GM18517 (cell line): ENCODE measurements around the gene PCCA.

Experiments used
- ATAC-seq: cut with Tn5 transposase; IDR thresholded peaks from one replicate; pipeline ENCODE4 v1.9.1; 2021; ENCODE audit warnings: mild to moderate bottlenecking, moderate library complexity; ENCODE audit not compliant: unreplicated experiment

The PCCA gene

DNA sequence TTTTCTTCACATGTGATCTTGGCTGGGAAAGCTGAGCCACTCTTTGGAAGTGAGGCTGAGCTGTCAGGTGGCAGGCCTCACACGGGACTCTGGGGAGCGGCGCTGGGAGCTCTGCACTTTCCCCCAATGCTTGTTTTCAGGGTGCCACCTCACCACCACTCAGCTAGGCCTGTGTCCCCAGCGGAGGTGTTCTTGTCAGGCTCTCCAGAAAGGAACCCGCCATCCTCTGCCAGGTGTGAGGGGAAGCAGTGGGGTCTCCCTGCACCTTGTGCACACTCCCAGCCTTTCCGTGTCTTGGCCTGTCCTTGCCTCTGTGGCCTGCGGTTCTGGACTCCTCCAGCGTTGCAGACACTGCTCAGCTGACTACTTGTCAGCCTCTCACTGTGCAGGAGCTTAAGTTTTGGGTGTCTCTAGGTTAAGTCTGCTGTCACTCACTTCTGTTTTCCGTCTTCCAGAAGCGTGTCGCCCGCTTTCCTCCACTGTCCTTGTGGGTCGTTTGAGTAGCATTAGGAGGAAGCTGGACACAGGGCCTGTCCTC is 447.8 kb downstream of the PCCA start:
- no peak for ATAC-seq

DNA sequence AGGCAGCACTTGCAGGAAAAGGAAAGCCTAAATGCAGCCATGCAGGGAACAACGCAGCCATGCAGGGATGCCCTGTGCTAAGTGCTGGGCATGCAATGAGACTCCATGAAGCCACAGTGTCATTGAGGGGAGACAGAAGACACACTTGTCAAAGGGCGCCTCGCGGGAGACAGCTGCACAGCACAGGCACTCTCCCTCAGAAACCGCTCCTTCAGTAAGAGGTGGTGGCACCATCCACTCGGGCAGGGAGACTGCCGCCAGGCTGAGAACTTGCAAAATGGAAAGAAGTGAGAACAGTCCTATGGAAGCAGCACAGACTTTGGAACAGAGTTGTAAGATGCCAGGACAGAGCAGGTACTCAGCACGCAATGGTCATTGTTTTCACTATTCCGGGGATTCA is 448.6 kb downstream of the PCCA start:
- no peak for ATAC-seq

DNA sequence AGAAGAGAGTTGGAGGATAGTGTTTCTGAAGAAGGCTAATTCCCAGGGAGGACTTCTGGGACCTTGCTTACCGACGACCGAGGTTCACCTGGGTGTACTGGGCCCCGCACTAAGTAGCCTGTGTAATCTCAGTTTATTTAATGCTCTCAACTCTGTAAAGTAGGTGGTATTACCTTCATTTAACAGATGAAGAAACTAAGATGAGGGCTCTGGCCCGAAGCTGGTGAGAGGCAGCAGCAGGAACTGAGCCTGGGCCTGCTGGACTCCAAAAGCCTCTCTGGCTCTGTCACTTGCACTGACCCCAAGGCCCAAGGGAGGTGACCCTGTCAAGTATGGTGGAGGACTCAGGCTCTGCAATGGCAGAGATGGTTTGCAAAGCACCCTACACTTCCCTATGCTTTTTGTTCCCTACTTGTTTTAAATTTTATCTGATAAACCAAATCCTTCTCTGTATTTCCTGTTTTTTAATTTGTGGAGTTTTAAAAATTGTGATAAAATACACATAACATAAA is 449.1 kb downstream of the PCCA start:
- no peak for ATAC-seq

DNA sequence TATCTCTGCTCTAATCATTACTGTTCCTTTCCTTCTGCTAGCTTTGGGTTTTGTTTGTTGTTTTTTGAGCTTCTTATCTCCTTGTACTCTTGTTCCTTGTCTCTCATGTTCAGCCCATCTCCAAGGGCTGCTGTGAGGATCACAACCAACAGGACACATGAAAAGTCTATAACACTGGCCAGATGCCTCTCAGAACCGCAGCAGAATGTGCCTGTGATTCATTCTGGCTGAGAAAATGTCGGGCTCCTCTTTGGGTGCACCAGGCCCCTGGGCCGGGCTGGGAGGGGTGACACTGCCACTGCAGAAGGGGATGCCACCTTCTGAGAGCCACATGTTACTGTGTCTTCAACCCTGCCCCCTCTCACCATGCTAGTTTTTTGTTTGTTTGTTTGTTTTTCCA is 451.7 kb downstream of the PCCA start:
- no peak for ATAC-seq

DNA sequence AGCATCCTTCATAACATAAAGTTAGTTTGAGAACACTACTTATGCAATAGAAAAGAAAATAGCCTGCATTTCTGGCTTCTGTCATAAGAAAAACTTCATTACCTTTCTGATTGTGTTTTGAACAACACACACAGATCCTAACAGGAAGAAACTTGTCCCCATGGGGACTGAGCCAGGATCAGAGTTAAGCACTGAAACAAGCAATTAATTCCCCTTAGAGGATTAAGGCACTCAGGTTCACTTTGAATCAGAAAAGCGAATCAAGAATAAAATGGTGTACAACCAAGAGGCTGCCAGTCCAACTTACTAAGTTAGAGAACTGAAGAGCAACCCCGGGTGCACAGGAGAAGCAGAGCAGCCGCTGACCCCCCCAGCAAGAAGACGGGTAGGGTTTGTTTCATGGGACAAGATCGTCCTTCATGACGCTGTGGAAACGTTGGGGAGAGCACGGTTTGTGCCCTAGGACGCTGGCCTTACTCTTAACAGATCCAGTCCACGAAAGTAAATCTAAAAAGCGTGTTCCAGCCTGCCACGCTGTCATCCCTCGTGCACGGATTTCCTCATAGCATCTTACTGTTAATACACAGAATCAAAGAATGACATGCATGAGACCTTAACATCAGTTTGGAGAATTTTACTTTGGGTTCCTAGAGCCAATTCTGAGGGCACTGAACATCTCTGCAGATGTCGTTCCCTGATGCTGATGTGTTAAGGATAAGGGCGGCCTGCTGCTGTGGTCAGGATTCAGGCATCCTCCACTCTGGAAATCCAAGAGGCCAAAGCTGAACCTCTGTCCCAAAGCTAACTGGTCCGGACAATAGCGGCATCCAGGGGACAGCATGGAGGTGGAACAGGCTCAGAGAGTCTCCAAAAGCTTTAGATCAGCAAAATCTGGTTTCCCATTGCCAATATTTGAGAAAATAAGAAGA is 453.3 kb downstream of the PCCA start:
- no peak for ATAC-seq

DNA sequence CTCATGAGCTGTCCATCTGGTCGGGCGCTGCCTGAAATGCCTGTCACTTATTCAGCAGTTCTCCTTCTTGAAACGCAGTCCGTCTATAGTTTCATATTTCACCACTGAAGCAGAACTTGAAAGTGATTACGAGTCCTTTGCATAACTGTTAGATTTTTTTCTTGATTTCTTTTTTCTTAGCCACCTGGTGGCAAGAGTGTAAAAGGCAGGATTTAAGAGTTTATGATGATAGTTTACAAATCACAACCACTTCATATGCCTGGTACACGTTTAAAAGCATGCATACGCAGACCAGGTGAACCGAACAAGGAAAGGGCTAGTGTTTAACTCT is 453.9 kb downstream of the PCCA start:
- ATAC-seq = peak; percentile 97

DNA sequence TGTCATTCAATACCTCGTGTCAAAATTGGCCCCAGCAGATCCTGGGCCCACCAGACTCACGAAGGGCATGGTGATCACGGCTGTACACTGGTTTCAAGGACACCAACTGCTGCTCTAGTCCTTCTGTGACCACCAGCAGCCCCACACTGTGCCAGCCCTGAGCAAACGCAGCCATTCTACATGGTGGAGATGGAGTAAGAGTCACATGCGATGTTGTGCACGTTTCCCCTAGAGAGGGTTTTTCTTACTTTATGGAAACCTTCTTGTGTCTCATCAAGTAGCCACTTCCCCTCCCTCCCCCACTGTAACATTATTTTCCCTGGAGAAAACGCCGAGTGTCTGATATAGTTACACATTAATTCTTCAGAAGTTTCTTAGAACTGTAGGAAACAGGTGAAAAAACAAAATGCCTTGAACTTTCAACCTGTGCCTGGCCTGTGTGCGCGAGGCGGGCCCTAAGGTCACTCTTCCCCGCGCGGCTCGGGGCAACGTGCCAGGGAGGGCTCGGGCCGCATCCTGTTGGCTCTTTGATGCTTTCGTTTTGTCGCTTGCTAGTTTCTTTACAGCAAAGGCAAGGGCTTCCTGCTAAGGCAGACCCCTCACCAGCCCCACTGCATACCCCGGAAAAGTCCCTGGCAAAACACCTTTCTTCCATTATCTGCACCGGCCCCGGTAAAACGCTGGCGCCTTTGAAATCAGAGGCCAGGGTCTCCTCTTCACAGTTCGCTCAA is 455.1 kb downstream of the PCCA start:
- ATAC-seq = no peak

DNA sequence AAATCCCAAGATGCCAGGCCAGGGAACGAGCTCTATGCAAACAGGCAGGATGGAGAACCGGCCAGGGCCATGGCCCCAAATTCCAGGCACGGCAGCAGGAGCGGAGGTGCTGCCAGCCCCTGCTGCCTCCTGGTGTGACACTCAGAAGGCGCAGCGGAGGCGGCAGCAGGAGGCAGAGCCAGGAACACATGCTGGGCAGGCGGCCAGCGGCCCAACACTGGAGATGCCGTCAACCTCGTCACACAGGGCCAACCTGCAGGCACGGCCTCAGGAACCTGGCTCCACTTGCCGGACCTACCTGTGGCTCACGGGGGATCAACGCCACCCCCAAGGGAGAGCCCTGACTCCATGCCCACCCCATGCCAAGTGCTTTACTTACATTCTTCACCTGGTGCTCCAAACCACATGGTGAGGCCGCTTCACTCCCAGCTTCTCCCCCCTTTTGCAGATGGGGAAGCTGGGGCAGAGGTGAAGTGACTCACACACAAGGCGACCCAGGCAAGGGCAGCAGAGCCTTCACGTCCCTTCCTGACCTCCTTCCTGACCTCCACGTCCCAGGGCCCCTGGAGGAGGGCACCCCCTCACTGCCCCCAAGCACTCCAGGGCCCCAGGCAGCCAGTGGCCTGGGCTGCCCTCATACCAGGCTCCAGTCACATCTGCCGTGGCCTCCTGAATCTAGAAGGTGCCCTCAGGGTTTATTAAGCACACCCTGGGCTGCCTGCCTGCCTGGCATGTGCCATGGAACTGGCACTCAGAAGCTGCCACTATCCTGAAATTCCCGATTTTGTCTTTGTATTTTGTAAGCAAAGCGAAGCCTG is 456.2 kb downstream of the PCCA start:
- no peak for ATAC-seq

DNA sequence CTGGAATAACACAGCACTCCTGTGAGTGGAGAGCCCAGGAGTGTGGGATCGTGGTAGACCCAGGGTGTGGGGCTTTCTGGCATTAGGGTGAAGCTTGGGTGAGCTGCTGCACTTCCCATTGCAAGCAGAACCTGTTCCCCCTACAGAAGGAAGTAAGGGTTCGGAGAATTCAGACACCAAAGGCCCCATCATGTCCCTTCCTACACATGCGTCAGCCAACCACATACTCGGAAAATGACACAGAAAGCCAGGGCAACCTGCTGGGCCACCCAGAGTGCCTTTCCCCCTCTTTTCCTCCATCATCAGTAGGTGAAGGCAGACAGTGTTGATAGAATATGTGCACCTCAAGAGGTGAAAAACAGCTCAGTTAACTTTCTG is 456.8 kb downstream of the PCCA start:
- no peak for ATAC-seq

DNA sequence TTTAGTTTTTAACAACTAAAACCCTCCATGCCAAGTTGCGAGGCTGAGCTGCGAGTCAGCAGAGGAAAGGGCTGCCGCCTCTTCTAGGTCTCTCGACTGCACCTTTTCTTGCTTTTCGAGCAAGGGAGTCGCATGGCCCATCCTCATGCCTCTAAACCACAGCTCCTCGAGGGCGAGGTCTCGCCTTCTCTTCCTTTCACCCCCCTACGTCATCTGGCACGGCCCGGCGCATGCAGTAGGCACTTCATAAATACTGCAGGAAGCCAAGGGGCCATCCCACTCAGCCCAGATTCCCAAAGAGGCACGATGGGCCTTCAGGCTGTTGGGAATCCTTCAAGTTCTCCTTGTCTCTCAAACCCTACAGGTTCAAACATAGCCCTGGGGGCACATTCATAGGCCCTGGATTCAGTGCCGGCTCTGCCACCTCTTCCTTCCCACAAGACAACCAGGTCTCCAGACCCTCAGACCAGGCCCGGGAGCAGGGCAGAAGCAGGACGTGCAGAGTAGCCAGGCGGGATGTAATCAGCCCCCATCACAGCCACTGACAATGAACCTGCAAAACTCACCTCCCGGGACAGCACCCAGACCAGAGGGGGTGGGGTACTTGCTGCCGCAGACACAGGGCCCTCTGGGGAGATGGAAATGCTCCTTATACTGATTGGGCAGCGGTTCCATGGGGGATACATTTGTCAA is 458.0 kb downstream of the PCCA start:
- no peak for ATAC-seq

DNA sequence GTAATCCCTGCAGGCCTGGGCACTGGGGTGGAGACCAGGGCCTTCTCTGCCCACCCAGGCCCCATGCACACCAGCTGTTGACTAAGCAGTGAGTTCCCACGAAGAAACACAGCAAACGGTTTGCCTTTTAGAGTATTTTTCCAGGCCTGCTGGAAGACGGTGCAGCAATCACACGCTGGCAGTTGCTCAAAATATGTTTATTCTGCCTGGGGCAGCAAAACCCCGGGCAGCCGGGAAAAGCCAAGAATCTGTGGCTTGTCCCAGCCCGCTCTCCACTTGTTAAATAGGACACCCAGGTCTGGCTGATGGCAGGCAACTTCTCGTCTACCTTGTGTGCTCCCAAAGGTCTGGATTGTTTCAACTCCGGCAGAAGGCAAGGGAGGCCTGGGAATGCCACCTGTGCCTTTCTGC is 458.9 kb downstream of the PCCA start:
- no peak for ATAC-seq

DNA sequence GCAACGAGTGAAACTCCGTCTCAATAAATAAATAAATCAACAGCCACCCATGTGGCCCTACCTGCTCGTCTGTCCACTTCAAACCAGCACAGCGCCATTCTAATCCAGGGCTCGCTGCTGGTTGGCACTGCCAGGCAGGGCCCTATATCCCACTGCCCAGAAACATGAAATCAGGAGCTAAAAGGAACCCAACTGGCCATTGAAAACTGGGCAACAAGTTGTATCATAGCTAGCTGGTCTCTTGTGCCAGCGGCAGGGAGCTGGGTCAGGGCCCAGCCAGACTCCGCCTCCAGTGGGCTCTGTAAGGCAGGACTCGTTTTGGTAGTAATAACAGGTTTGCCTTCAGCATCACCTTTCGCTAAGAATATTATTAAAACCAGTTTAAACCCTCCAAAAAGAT is 460.4 kb downstream of the PCCA start:
- no peak for ATAC-seq

DNA sequence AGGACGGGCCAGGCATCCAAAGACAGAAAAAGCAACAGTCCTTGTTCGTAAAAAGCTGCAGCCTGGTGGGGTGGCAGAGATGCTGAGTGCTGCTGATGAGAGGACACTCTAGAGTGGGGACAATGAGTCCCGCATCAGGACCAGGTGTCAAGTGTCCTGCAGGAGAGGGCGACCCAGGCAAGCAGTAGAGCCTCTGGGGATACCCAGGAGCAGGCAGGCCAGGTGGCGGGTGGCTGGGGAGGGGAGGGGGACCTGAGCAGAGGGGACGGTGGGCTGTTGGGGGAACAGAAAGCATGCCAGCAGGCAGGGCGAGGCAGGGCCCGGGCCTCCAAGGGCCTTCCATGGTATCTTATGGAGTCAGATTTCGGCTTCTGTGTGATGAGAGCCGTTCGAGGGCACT is 463.9 kb downstream of the PCCA start:
- no peak for ATAC-seq

DNA sequence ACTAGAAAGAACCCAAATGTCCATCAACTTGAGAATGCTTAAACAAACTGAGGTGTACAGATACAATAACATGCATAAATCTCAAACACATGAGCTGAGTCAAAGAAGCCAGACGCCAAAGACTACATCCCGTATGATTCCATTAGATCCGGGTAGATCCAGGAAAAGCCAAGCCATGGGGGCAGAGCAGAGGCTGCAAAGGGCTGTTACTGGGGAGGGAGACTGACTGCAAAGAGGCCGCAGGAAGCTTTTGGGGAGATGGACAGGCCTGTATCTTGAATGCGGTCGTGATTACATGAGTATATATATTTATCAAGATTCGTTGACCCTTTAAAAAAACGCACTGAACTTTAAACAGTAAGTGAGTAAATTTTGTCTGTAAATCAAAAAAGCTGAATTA is 471.0 kb downstream of the PCCA start:
- no peak for ATAC-seq

DNA sequence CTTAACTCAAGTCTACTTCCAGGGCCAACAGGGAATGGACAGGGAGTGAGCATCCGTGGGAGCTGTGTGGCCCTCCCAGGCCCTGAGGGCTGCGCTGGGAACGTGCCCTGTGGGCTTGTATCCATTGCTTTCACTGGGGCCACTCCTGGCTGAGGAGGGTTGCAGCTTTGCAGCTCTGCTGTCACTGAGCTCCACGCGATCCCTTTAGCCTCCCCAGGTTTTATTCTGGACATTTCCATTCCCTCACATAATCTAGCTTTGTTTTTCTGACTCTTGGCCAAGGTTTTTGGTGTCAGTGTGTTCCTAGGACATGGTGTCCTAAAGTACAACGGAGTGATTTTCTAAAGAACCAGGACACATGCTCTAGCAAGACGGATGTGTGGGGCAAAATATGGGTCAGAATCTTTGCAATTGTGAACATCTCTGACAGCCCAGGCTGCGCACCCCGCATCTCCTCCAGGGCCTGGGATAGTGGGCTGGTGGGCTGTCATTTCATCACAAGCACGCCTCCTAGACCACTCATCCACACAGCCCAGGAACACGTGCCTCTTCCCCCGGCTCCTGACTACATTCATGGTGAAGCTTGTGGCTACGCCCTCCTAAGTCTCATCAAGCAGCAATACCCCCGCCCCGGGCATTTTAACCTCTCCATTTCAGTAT is 471.7 kb downstream of the PCCA start:
- no peak for ATAC-seq

DNA sequence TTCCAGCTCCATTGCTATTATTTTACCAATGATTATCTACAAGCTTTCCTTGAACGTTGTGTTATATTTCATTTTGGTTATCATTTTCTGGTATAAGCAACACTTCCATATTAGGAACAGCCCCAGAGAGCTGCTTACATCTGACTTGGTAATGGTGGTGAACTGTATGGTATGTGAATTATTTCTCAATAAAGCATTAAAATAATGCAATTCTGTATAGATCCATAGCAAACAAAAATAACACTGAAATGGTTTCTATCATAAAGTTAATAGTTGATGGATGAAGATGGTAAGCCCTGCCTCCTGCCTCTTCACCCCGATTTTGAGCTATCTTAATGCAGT is 472.2 kb downstream of the PCCA start:
- ATAC-seq = no peak

DNA sequence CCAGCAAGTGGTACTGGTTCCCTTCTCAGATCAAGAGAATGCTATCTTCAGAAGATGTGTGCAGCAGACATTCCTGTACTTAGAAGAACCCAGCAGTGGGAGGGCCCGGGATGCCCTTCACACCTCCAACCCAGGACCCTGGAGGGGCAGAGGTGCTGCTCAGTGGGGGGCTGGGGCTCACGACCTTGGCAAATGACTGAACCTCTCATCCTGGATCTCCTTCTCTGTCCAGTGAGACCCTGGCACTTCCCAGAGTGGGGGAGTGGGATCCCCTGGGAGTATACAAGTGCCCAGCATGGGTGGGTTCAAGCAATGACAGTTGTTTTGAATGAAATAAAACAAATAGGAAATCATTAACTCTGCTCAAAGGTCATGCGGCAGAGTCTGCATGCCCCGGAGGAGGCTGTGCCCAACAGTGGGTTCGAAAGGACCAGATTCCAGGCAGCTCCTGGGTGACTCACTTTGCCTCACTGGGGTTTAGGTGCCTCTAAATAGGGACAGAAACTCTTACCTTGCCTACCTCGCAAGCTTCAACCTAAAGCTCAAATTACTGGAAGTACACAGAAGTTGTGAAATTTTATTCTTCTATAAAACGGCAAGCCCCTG is 472.8 kb downstream of the PCCA start:
- no peak for ATAC-seq

DNA sequence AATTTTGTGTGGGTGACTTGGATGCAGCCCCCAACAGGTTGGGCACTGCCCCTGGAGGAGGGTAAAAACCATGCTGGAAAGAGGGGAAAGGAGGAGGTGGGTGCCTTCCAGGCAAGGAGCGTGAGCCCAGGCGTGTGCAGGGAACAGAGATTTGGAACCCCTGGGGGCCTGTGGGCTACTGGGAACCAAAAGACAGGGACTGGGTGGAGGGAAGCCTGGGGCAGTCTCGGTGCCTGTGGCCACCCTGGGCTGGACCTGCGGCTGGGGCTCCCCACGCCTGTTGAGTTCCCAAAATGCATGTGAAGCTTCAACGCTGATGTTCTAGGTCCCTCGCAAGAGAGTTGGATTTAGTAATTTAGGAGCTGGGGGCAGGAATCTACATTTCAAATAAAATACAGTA is 474.9 kb downstream of the PCCA start:
- no peak for ATAC-seq

DNA sequence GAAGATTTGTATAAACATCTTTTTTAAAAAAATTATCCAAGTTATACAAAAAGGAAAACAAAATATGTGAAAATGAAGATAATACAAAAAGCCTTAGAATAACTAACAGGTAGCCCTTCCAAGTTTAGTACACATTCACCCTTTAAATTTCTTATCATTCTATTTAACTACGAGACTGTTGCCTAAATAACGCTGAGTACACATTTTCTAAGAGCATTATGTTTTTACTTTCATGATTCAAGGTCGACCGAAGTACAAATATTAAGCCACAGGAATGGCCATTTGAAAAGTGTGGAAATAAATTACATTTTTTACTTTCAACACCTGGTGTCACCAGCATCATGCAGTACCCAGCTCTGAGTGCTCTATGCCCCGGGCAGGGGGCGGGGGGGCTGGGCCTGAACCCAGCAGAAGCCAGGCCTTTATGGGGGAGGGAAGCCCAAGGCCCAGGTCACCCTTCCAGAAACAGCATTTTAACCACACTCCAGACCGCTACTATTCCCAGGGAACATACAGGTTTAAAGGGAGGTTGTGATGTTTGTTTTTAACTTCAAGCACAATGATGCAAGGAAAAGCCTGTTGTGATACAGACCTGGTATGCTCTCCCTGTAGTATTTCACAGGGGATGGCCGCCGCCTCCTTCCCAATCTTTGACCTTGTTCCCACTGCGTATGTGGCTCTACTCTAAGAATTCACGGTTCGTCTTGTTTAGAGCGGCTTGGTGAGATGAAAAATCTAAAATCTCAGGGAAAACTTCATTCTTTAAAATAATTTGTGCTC is 475.7 kb downstream of the PCCA start:
- ATAC-seq = no peak
